ENCODE results near the gene RPL9. TPM values are rescaled to one million over a fixed set of nuclear protein-coding genes. Genes with fewer than 3 reads are reported as not detected.

RPL9 gene
- total RNA-seq = 1,206 and 2,851 TPM in 2 replicates

GRCh38 chr4:39458505-39459300 lies at the start of gene RPL9, which contains the start of gene LIAS:
Gene RPL9 (minus strand): TSS chr4:39458922. CDS start chr4:39458439, 483 bp downstream.
Gene LIAS (plus strand): TSS chr4:39459056. CDS start chr4:39459118, 62 bp downstream.

GRCh38 chr4:39406763-39407583 lies 51.7 kb downstream of the RPL9 start, which contains the start of gene KLB:
Gene KLB (plus strand): TSS chr4:39406930. CDS start chr4:39406950, 20 bp downstream.

Other genes with a start within 250 kb of the RPL9 start
- 35.7 and 65.9 TPM in 2 replicates for gene RFC1, start 92.6 kb downstream of the RPL9 start, total RNA-seq
- 0.15 TPM in 1 of 2 replicates, not detected in the other for gene KLB, start 52.0 kb downstream of the RPL9 start, total RNA-seq
- 6.1 and 9.9 TPM in 2 replicates for gene LIAS, start 134 bp upstream of the RPL9 start, total RNA-seq
- 159 and 323 TPM in 2 replicates for gene UGDH, start 68.5 kb upstream of the RPL9 start, total RNA-seq
- gene SMIM14, start 179.9 kb upstream of the RPL9 start, total RNA-seq = 34.9 and 47.4 TPM in 2 replicates
- gene UBE2K, start 239.2 kb upstream of the RPL9 start, total RNA-seq = 10.6 and 16.3 TPM in 2 replicates